ENCODE data around the gene UNC93B1.
"Not testable (repeated sequence)": the region's sequence is repeated elsewhere in the genome, so short reads cannot be mapped to it uniquely, and the experiment has no call there.

The UNC93B1 gene

DNA sequence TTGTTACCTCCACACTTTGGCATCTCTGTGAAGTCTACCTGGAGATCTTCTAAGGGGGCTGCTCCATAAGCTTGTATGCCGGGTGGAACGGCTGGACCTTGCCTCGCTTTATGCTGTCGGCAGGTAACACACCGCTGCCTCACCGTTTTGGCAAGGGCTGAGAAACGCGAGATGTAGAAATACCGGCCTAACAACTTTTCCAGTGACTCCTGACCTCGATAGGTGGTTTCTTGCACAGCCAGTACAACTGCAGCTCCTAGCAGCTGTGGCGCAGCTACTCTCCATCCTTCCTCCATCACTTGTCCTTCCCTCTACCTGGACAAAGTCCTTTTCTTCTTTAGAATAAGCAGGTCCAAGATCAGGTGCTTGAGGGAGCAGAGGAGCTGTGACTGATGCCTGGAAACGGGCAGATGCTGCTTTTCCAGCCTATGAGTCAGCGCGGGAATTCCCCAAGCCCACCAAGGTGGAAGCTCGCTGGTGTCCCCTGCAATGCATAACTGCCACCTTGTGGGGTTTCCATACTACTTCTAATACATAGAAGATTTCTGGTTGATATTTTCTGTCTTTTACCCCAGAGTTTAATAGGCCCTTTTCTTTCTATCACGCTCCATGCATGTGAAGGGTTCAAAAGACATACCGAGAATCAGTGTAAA lies 25.0 kb downstream of the UNC93B1 start:
- not testable (repeated sequence) for H3K4me1 ChIP-seq (ENCODE audit: control insufficient read depth, insufficient read depth, low read length); H3K9ac ChIP-seq (ENCODE audit: low read length); H3K4me3 ChIP-seq (ENCODE audit: low read length); H3K36me3 ChIP-seq (ENCODE audit: control insufficient read depth, insufficient read depth, low read length); H3K27me3 ChIP-seq (ENCODE audit: control insufficient read depth, insufficient read depth, low read length); H3K27ac ChIP-seq (ENCODE audit: low read depth, low read length)

GRCh38 chr11:67974746-67975145 lies 29.2 kb downstream of the UNC93B1 start:
- not testable (repeated sequence) for H3K4me3 ChIP-seq (ENCODE audit: low read length); H3K27me3 ChIP-seq (ENCODE audit: control insufficient read depth, insufficient read depth, low read length); H3K27ac ChIP-seq (ENCODE audit: low read depth, low read length); H3K36me3 ChIP-seq (ENCODE audit: control insufficient read depth, insufficient read depth, low read length); H3K4me1 ChIP-seq (ENCODE audit: control insufficient read depth, insufficient read depth, low read length); H3K9ac ChIP-seq (ENCODE audit: low read length)

- H3K4me3 ChIP-seq (ENCODE audit: low read length); H3K4me1 ChIP-seq (ENCODE audit: control insufficient read depth, insufficient read depth, low read length); H3K36me3 ChIP-seq (ENCODE audit: control insufficient read depth, insufficient read depth, low read length); H3K27ac ChIP-seq (ENCODE audit: low read depth, low read length); H3K9ac ChIP-seq (ENCODE audit: low read length); H3K27me3 ChIP-seq (ENCODE audit: control insufficient read depth, insufficient read depth, low read length): not testable (repeated sequence)
Observed at GRCh38 chr11:67965830-67966348, 38.0 kb downstream of the UNC93B1 start.

DNA sequence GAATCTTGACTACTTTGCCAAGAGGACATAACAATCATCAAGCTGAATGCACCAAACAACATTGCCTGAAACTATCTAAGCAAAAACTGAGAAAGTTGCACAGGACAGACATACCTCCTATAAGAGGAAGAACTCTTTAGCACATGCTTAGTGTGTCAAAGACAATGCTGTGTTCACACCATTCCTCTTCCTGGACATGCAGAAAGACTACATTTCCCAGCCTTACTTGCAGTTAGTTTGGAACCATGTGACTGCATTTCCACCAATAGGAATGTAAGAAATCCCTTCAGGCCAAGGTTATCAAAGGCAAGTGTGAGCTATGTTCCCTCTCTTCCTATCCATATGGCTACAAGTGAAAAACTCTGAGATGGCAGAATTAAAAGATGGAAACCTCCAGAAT lies 39.2 kb downstream of the UNC93B1 start:
- not testable (repeated sequence) for H3K9ac ChIP-seq (ENCODE audit: low read length); H3K27me3 ChIP-seq (ENCODE audit: control insufficient read depth, insufficient read depth, low read length); H3K4me3 ChIP-seq (ENCODE audit: low read length); H3K4me1 ChIP-seq (ENCODE audit: control insufficient read depth, insufficient read depth, low read length); H3K36me3 ChIP-seq (ENCODE audit: control insufficient read depth, insufficient read depth, low read length); H3K27ac ChIP-seq (ENCODE audit: low read depth, low read length)

DNA sequence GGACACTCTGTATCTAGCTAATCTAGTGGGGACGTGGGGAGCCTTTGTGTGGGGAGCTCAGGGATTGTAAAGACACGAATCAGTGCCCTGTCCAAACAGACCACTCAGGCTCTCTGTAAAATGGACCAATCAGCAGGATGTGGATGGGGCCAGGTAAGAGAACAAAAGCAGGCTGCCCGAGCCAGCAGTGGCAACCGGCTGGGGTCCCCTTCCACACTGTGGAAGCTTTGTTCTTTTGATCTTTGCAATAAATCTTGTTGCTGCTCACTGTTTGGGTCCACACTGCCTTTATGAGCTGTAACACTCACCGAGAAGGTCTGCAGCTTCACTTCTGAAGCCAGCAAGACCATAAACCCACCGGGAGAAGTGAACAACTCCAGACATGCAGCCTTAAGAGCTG lies 40.0 kb downstream of the UNC93B1 start:
- not testable (repeated sequence) for H3K4me3 ChIP-seq (ENCODE audit: low read length); H3K9ac ChIP-seq (ENCODE audit: low read length); H3K27me3 ChIP-seq (ENCODE audit: control insufficient read depth, insufficient read depth, low read length); H3K36me3 ChIP-seq (ENCODE audit: control insufficient read depth, insufficient read depth, low read length); H3K4me1 ChIP-seq (ENCODE audit: control insufficient read depth, insufficient read depth, low read length); H3K27ac ChIP-seq (ENCODE audit: low read depth, low read length)

DNA sequence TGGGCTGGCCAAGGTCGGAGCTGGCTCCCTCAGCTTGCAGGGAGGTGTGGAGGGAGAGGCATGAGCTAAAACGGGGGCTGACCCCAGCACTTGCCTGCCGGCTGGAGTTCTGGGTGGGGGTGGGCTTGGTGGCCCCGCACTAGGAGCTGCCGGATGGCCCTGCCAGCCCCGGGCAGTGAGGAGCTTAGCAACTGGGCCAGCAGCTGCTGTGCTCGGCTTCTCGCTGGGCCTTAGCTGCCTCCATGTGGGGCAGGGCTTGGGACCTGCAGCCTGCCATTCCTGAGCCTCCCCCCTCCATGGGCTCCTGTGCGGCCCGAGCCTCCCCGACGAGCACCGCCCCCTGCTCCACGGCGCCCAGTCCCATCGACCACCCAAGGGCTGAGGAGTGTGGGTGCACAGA lies 40.7 kb downstream of the UNC93B1 start:
- H3K27ac ChIP-seq (ENCODE audit: low read depth, low read length); H3K4me1 ChIP-seq (ENCODE audit: control insufficient read depth, insufficient read depth, low read length); H3K27me3 ChIP-seq (ENCODE audit: control insufficient read depth, insufficient read depth, low read length); H3K4me3 ChIP-seq (ENCODE audit: low read length); H3K36me3 ChIP-seq (ENCODE audit: control insufficient read depth, insufficient read depth, low read length); H3K9ac ChIP-seq (ENCODE audit: low read length): not testable (repeated sequence)

DNA sequence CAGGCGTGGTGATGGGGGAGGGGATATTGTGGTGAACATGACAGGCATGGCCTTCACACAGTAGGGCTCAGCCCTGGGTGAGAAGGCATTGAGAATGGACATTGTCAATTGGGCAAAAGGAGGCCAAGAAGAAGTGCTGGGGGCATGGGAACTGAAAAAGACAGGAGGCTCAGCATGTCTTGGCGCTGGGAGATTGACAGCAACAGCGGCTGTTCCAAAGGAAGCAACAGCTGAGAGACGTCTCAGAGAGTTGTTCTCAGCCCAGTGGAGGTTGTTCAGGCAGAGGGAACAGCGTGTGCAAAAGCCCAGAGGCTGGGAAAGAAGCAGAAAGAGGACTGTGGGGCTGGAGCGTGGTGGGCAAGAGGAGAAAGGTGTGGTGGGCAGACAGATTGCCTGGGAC lies 47.7 kb downstream of the UNC93B1 start:
- H3K27ac ChIP-seq (ENCODE audit: low read depth, low read length); H3K4me1 ChIP-seq (ENCODE audit: control insufficient read depth, insufficient read depth, low read length); H3K4me3 ChIP-seq (ENCODE audit: low read length); H3K9ac ChIP-seq (ENCODE audit: low read length); H3K27me3 ChIP-seq (ENCODE audit: control insufficient read depth, insufficient read depth, low read length); H3K36me3 ChIP-seq (ENCODE audit: control insufficient read depth, insufficient read depth, low read length): not testable (repeated sequence)

DNA sequence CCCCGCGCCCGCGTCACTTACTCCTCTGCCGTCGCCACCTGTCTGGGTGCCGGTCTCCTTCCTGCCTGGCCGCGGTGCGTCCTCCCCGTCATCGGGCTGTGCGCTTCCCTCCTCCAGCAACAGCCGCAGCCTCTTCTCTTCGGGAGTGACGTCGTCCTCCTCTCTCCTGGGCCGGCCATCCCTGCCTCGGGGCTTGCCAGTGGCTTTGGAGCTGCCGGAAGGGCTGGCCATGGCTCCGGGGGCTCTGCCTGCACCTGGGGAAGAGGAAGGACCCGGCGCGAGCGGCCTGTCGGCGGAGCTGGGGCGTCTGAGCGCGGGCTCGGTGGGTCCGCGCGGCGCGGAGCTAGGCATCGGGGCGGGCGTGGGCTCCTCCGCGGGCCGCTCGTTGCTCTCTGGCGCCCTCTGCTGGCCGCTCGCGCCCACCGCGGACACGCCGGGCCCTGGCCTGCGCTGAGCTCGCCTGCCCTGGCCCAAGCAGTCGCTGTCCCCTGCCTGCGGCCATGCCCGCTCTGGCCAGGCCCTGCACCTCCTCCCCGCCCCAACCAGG lies 48.4 kb downstream of the UNC93B1 start:
- H3K27me3 ChIP-seq (ENCODE audit: control insufficient read depth, insufficient read depth, low read length); H3K36me3 ChIP-seq (ENCODE audit: control insufficient read depth, insufficient read depth, low read length); H3K4me1 ChIP-seq (ENCODE audit: control insufficient read depth, insufficient read depth, low read length); H3K27ac ChIP-seq (ENCODE audit: low read depth, low read length); H3K9ac ChIP-seq (ENCODE audit: low read length): not testable (repeated sequence)
- H3K4me3 ChIP-seq (ENCODE audit: low read length), result peak overlapping the region; percentile 64

DNA sequence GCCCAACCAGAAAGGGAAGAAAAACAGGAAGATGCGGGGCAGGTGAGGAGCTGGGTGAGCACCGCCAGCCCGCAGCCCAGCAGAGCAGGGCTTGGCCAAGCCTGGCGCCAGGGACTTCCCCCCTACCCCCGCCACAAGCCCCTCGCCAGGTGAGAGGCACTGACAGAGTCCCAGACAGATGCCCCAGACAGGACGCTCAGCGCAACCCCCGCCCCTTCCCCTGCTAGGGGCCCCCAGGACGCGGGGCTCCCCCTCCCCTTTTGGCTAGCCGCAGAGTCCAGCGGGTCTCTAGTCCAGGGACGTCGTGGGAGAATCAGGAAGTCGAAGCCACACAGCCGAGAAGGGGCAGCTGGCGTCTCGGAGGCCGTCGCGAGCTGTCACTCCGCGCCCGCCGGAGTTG lies 48.9 kb downstream of the UNC93B1 start:
- H3K9ac ChIP-seq (ENCODE audit: low read length); H3K27ac ChIP-seq (ENCODE audit: low read depth, low read length); H3K27me3 ChIP-seq (ENCODE audit: control insufficient read depth, insufficient read depth, low read length); H3K4me1 ChIP-seq (ENCODE audit: control insufficient read depth, insufficient read depth, low read length); H3K36me3 ChIP-seq (ENCODE audit: control insufficient read depth, insufficient read depth, low read length): not testable (repeated sequence)
- H3K4me3 ChIP-seq (ENCODE audit: low read length), result peak overlapping the region; percentile 64

DNA sequence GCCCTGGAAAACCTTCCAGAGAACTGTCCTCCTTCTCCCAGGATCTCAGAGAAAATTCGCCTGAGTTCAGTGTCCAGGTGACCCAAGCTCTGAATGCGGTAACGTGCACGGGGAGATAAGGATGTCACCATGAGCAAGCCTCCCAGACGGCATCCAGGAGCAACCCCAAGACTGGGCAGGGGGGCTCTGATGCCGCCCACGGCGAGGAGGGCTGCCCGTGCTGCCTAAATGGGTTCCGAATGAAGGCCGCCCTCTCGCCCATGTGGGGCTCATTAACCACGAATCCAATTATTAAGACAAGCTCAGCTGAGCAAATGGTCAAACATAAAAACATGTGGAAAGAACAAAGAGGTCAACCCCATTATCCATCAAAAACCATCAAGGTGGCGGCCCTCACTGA lies 49.6 kb downstream of the UNC93B1 start:
- not testable (repeated sequence) for H3K4me1 ChIP-seq (ENCODE audit: control insufficient read depth, insufficient read depth, low read length); H3K36me3 ChIP-seq (ENCODE audit: control insufficient read depth, insufficient read depth, low read length); H3K27me3 ChIP-seq (ENCODE audit: control insufficient read depth, insufficient read depth, low read length); H3K9ac ChIP-seq (ENCODE audit: low read length); H3K4me3 ChIP-seq (ENCODE audit: low read length); H3K27ac ChIP-seq (ENCODE audit: low read depth, low read length)

DNA sequence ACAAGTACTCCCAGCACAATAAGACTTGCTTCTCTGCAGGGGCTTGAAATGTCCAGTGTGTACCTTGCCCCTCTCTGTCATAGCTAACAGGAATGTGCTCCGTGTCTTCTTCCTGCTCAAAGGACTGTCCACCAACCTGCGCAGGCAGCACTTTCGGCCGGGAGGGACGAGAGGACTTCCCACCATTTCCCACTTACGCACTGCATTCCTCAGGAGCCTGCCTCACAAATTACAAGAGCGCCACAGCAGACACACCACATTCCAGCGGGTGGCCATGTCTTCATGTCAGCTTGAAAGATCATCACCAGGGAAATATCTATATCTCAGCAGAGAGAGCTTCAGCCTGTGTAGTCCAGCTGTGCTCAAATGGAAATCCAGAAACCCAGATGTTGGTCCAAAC lies 53.2 kb downstream of the UNC93B1 start:
- H3K27ac ChIP-seq (ENCODE audit: low read depth, low read length); H3K27me3 ChIP-seq (ENCODE audit: control insufficient read depth, insufficient read depth, low read length); H3K9ac ChIP-seq (ENCODE audit: low read length); H3K4me1 ChIP-seq (ENCODE audit: control insufficient read depth, insufficient read depth, low read length); H3K36me3 ChIP-seq (ENCODE audit: control insufficient read depth, insufficient read depth, low read length); H3K4me3 ChIP-seq (ENCODE audit: low read length): not testable (repeated sequence)

DNA sequence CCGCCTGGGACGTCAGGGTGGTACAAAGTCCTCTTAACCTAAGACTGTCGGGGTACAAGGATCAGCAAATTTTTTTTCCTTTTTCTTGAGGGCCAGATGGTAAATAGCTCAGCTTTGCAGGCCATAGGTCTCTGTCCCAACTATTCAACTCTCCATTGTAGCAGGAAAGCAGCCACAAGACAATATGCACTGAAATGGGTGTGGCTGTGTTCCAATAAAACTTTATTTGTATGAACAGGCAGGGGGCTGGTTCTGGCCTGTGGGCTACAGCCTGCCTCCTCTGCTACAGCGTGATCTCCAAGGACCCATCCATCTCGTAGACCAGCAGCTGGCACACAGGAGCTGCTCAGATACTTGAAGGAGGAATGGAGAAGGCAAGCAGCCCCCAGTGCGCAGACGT lies 56.1 kb downstream of the UNC93B1 start:
- H3K9ac ChIP-seq (ENCODE audit: low read length); H3K4me1 ChIP-seq (ENCODE audit: control insufficient read depth, insufficient read depth, low read length); H3K36me3 ChIP-seq (ENCODE audit: control insufficient read depth, insufficient read depth, low read length); H3K27me3 ChIP-seq (ENCODE audit: control insufficient read depth, insufficient read depth, low read length); H3K27ac ChIP-seq (ENCODE audit: low read depth, low read length); H3K4me3 ChIP-seq (ENCODE audit: low read length): not testable (repeated sequence)

DNA sequence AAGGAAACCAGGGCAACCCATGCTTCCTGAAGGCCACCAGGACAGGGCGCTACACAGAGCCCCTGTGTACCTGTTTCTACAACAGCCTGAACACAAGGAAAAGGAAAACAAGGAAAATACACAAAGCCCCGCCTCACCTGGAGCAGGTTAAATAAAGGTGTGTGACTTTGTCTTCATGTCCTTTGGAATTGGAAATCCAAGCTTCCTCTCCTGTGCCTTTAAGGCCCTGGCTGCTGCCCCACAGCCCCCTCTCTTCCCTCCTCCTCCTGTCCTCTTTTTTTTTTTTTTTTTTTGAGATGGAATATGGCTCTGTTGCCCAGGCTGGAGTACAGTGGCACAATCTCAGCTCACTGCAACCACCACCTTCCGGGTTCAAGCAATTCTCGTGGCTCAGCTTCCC lies 57.5 kb downstream of the UNC93B1 start:
- H3K4me3 ChIP-seq (ENCODE audit: low read length); H3K27ac ChIP-seq (ENCODE audit: low read depth, low read length); H3K36me3 ChIP-seq (ENCODE audit: control insufficient read depth, insufficient read depth, low read length); H3K9ac ChIP-seq (ENCODE audit: low read length); H3K27me3 ChIP-seq (ENCODE audit: control insufficient read depth, insufficient read depth, low read length); H3K4me1 ChIP-seq (ENCODE audit: control insufficient read depth, insufficient read depth, low read length): not testable (repeated sequence)
